ENCODE results near the gene INTS4.
"Not testable (repeated sequence)": the region's sequence is repeated elsewhere in the genome, so short reads cannot be mapped to it uniquely, and the experiment has no call there.

The INTS4 gene

GRCh38 chr11:78022397-78023396 is 28.2 kb upstream of the INTS4 start, which contains the start of gene KCTD14:
Gene KCTD14, minus strand, starts transcription at chr11:78023276. Its CDS starts 27 bp downstream, at chr11:78023249.
- DNase-seq, result no peak

- no peak for DNase-seq
Observed at GRCh38 chr11:78021611-78022010, 27.1 kb upstream of the INTS4 start.

GRCh38 chr11:78020246-78020645 is 25.8 kb upstream of the INTS4 start:
- DNase-seq, result no peak

GRCh38 chr11:78019808-78020207 is 25.3 kb upstream of the INTS4 start:
- no peak for DNase-seq

GRCh38 chr11:78015878-78016277 is 21.4 kb upstream of the INTS4 start:
- no peak for DNase-seq

GRCh38 chr11:78014937-78015520 is 20.6 kb upstream of the INTS4 start:
- DNase-seq, result not testable (repeated sequence)

- no peak for DNase-seq
Observed at GRCh38 chr11:78011301-78011700, 16.8 kb upstream of the INTS4 start.

GRCh38 chr11:78010755-78011154 is 16.3 kb upstream of the INTS4 start:
- DNase-seq, result no peak

GRCh38 chr11:78010304-78010703 is 15.8 kb upstream of the INTS4 start:
- no peak for DNase-seq

GRCh38 chr11:78009062-78009461 is 14.6 kb upstream of the INTS4 start:
- no peak for DNase-seq

GRCh38 chr11:78000193-78000592 is 5.7 kb upstream of the INTS4 start:
- DNase-seq, result no peak

- no peak for DNase-seq
Observed at GRCh38 chr11:77999446-78000030, 5.1 kb upstream of the INTS4 start.

- no peak for DNase-seq
Observed at GRCh38 chr11:77993902-77994301, 566 bp downstream of the INTS4 start.

GRCh38 chr11:77990981-77991380 is 3.5 kb downstream of the INTS4 start:
- no peak for DNase-seq

- not testable (repeated sequence) for DNase-seq
Observed at GRCh38 chr11:77986456-77986855, 8.0 kb downstream of the INTS4 start.

- DNase-seq, result no peak
Observed at GRCh38 chr11:77981346-77981947, 13.0 kb downstream of the INTS4 start.

- no peak for DNase-seq
Observed at GRCh38 chr11:77968337-77968736, 26.1 kb downstream of the INTS4 start.

GRCh38 chr11:77967753-77968152 is 26.7 kb downstream of the INTS4 start:
- no peak for DNase-seq

GRCh38 chr11:77967121-77967520 is 27.3 kb downstream of the INTS4 start:
- DNase-seq, result no peak

- DNase-seq, result no peak
Observed at GRCh38 chr11:77966338-77966737, 28.1 kb downstream of the INTS4 start.

- no peak for DNase-seq
Observed at GRCh38 chr11:77959434-77959833, 35.0 kb downstream of the INTS4 start.

GRCh38 chr11:77958583-77959177 is 35.8 kb downstream of the INTS4 start:
- not testable (repeated sequence) for DNase-seq

GRCh38 chr11:77943296-77943695 is 51.2 kb downstream of the INTS4 start:
- not testable (repeated sequence) for DNase-seq

All from T1000 (cell line).